HepG2 (cell line): ENCODE measurements around the gene MRPS2. TPM values are rescaled to one million over a fixed set of nuclear protein-coding genes. Genes with fewer than 3 reads are reported as not detected.

Source experiments
- CENPT ChIP-seq: sonication (generic); formaldehyde crosslinking; IDR thresholded peaks from 2 replicates; pipeline ENCODE4 v1.8.0; 2022; ENCODE audit warnings: low read depth, mild to moderate bottlenecking, moderate library complexity, missing genetic modification reagents
- CREM ChIP-seq, 2 experiments: sonication (generic) in 1 of 2; formaldehyde crosslinking in 1 of 2; IDR thresholded peaks; 2 replicates each; pipeline versions ENCODE4 v1.4.0 to v1.6.1; 2016 to 2020; ENCODE audit warnings: antibody characterized with exemption in 1 of 2, mild to moderate bottlenecking in 1 of 2, missing genetic modification reagents in 1 of 2
- HMGXB3 ChIP-seq: sonication (generic); formaldehyde crosslinking; IDR thresholded peaks from 2 replicates; pipeline ENCODE4 v1.4.0; 2020; ENCODE audit warnings: missing genetic modification reagents, borderline replicate concordance
- PCBP2 ChIP-seq: fragments of 200-400 bp; formaldehyde crosslinking; optimal IDR thresholded peaks from 2 replicates; pipeline ENCODE3; 2018; ENCODE audit warnings: low read length, low read depth; ENCODE audit not compliant: poor library complexity, severe bottlenecking
- PHF21A ChIP-seq: sonication (generic); formaldehyde crosslinking; IDR thresholded peaks from 2 replicates; pipeline ENCODE4 v1.5.0; 2020; ENCODE audit warnings: mild to moderate bottlenecking, missing genetic modification reagents
- POLR2AphosphoS2 ChIP-seq: IDR thresholded peaks from 2 replicates; pipeline ENCODE4 v1.6.1; 2011; ENCODE audit warnings: low read depth, low read length, improper control_type of control experiment
- RAD51 ChIP-seq: fragments of 450-650 bp; IDR thresholded peaks from 2 replicates; pipeline ENCODE4 v1.6.1; 2016; ENCODE audit warnings: borderline replicate concordance
- SNAPC2 ChIP-seq: sonication (generic); formaldehyde crosslinking; IDR thresholded peaks from 2 replicates; pipeline ENCODE4 v1.8.1; 2022; ENCODE audit warnings: mild to moderate bottlenecking, missing genetic modification reagents
- ZNF709 ChIP-seq: sonication (generic); formaldehyde crosslinking; IDR thresholded peaks from 2 replicates; pipeline ENCODE4 v1.5.0; 2020; ENCODE audit warnings: mild to moderate bottlenecking, missing genetic modification reagents
- polyA plus RNA-seq, 8 experiments: library from polyadenylated mRNA; depleted of rRNA in 3 of 8; stranded (reverse) in 7 of 8; unstranded in 1 of 8; fragments of >200 nt; fragmentation: Illumina TruSeq in 4 of 8; extraction: Trizol in 4 of 8; gene quantifications; 2 replicates each; pipeline versions ENCODE4 v1.2.1 to v1.2.3, GENCODE V29; 2011 to 2016; ENCODE audit warnings: low read depth in 4 of 8, missing spikeins in 1 of 8, mixed read lengths in 1 of 8; ENCODE audit not compliant: insufficient read depth in 1 of 8
- total RNA-seq, 5 experiments: library from RNA; depleted of rRNA; stranded (reverse); fragments of >200 nt; fragmentation: Illumina TruSeq; extraction: Trizol; gene quantifications; 2 replicates each; pipeline ENCODE4 v1.2.3, GENCODE V29; 2016; ENCODE audit warnings: low read depth in 1 of 5
- TF ChIP-seq, protein P1 (sequence below): sonication (generic); formaldehyde crosslinking; IDR thresholded peaks from 2 replicates; pipeline ENCODE4 v1.5.0; 2020; ENCODE audit warnings: mild to moderate bottlenecking, missing genetic modification reagents, moderate library complexity
- TF ChIP-seq, protein P2 (sequence below): sonication (generic); formaldehyde crosslinking; IDR thresholded peaks from 2 replicates; pipeline ENCODE4 v1.4.0; 2020; ENCODE audit warnings: missing genetic modification reagents, borderline replicate concordance
- TF ChIP-seq, protein P3 (sequence below): sonication (generic); formaldehyde crosslinking; IDR thresholded peaks from 2 replicates; pipeline ENCODE4 v1.5.0; 2020; ENCODE audit warnings: missing genetic modification reagents, mild to moderate bottlenecking, borderline replicate concordance

Gene MRPS2
- total and polyA plus RNA-seq, 2 of the 13 experiments (the other 11 are each of a cell fraction or from before 2014, with no cell fraction given): 44.4 to 86.7 TPM

DNA sequence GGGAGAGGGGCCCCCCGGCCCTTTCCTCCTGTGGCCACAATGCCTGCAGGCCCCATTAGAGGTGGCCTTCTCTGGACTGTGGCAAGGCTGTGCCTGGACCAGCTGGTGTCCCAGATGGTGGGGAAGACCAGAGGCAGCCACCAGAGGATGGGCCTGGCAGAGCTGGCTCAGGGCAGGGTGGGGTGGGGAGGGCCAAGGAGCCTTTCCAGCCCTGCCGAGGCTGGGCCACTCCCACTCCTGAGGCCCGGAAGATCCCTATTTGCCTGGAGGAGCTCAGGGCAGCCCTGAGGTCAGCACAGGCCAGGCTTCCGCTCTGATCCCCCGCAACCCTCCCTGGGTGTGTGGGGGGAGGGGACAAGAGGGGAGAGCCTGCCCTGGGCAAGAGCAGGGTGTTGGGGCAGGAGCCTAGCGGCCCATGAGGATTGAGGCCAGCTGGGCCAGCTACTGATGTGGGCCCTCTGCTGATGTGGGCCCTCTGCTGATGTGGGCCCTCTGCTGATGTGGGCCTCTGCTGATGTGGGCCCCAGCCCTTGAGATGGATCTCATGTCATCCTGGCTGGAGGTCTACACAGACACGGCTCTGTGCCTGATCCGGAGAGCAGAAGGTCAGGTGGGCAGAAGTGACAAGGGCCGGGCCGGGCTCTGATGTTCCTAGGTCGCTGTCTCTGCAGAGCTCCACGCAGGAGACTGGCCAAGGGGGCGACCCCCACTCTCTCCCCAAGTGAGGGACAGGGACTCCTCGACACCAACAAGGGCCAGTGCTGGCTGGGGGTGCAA, 6.0 kb downstream of the MRPS2 start (continued):
- TF ChIP-seq PCBP2 (no peak), POLR2AphosphoS2 (no peak), RAD51 (no peak), CENPT (no peak), ZNF709 (no peak), PHF21A (peak; percentile 25; the same call in 1 of the 2 replicates), HMGXB3 (CRISPR knock-in tag) (no peak), SNAPC2 (CRISPR knock-in tag) (no peak), CREM (IDR thresholded peaks at IDR 0.05) (no peak), CREM (CRISPR knock-in tag; IDR thresholded peaks at IDR 0.05) (no peak)
- TF ChIP-seq, protein P1, sequence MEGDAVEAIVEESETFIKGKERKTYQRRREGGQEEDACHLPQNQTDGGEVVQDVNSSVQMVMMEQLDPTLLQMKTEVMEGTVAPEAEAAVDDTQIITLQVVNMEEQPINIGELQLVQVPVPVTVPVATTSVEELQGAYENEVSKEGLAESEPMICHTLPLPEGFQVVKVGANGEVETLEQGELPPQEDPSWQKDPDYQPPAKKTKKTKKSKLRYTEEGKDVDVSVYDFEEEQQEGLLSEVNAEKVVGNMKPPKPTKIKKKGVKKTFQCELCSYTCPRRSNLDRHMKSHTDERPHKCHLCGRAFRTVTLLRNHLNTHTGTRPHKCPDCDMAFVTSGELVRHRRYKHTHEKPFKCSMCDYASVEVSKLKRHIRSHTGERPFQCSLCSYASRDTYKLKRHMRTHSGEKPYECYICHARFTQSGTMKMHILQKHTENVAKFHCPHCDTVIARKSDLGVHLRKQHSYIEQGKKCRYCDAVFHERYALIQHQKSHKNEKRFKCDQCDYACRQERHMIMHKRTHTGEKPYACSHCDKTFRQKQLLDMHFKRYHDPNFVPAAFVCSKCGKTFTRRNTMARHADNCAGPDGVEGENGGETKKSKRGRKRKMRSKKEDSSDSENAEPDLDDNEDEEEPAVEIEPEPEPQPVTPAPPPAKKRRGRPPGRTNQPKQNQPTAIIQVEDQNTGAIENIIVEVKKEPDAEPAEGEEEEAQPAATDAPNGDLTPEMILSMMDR (CRISPR knock-in tag): 0 out of 2 replicates have a peak, but pooled peaks have one; percentile 3
- TF ChIP-seq, protein P2, sequence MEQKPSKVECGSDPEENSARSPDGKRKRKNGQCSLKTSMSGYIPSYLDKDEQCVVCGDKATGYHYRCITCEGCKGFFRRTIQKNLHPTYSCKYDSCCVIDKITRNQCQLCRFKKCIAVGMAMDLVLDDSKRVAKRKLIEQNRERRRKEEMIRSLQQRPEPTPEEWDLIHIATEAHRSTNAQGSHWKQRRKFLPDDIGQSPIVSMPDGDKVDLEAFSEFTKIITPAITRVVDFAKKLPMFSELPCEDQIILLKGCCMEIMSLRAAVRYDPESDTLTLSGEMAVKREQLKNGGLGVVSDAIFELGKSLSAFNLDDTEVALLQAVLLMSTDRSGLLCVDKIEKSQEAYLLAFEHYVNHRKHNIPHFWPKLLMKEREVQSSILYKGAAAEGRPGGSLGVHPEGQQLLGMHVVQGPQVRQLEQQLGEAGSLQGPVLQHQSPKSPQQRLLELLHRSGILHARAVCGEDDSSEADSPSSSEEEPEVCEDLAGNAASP (CRISPR knock-in tag): 0 out of 2 replicates have a peak, but pooled peaks have one; percentile 24
- TF ChIP-seq, protein P3, sequence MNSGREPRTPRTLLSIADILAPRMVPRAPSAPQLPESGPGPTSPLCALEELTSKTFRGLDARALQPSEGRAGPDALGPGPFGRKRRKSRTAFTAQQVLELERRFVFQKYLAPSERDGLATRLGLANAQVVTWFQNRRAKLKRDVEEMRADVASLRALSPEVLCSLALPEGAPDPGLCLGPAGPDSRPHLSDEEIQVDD (CRISPR knock-in tag): no peak
